IMR-90 (cell line): ENCODE data around the gene EMID1. TPM values are rescaled to one million over a fixed set of nuclear protein-coding genes. Genes with fewer than 3 reads are reported as not detected.

Experiments used
- ATAC-seq: fragments of 200-7000 bp; cut with Tn5 transposase; 2 replicates; pipeline ENCODE4 v1.9.1; 2020; ENCODE audit warnings: low read depth, mild to moderate bottlenecking, moderate library complexity
- BruUV-seq: library from RNA; stranded (reverse); fragments of 400-500 nt; replicated peaks from 2 replicates; lab custom pipeline; 2021; lab: Mats Ljungman, UMichigan
- CTCF ChIA-PET: fragments of 300-600 bp; formaldehyde crosslinking; extraction: SDS; loops from one replicate; lab custom pipeline; 2021; ENCODE audit warnings: antibody characterized with exemption; lab: Yijun Ruan, JAX
- POLR2A ChIA-PET: fragments of 300-600 bp; sonication (Branson Sonifier 250); formaldehyde crosslinking; loops from one replicate; lab custom pipeline; 2022; ENCODE audit warnings: antibody characterized with exemption; ENCODE audit not compliant: unreplicated experiment; lab: Charles Lee
- DNase-seq: peaks from one replicate; pipeline ENCODE4 v3.0.0; 2013
- H2AFZ ChIP-seq: replicated peaks from 2 replicates; pipeline ENCODE3; 2013; ENCODE audit warnings: low read length, mild to moderate bottlenecking; ENCODE audit not compliant: poor library complexity
- H2AK5ac ChIP-seq: 2 replicates; pipeline ENCODE4 v1.6.1; 2013; ENCODE audit warnings: low read depth, low read length, inconsistent platforms
- H2AK9ac ChIP-seq: replicated peaks from 2 replicates; pipeline ENCODE3; 2013; ENCODE audit warnings: mild to moderate bottlenecking, low read depth, low read length, moderate library complexity; ENCODE audit not compliant: poor library complexity
- H2BK120ac ChIP-seq: 2 replicates; pipeline ENCODE4 v1.6.1; 2013; ENCODE audit warnings: low read depth, low read length, inconsistent platforms
- H2BK15ac ChIP-seq: 3 replicates; pipeline ENCODE4 v1.6.1; 2013; ENCODE audit warnings: low read depth, low read length, inconsistent platforms
- H2BK20ac ChIP-seq: 2 replicates; pipeline ENCODE4 v1.6.1; 2013; ENCODE audit warnings: low read depth, mild to moderate bottlenecking, inconsistent platforms, low read length, moderate library complexity
- H2BK5ac ChIP-seq: 2 replicates; pipeline ENCODE4 v1.6.1; 2013; ENCODE audit warnings: mild to moderate bottlenecking, low read depth, low read length, inconsistent platforms; ENCODE audit not compliant: poor library complexity, severe bottlenecking
- H3K14ac ChIP-seq: replicated peaks from 2 replicates; pipeline ENCODE4 v1.6.1; 2013; ENCODE audit warnings: low read depth, low read length, inconsistent platforms
- H3K18ac ChIP-seq: 2 replicates; pipeline ENCODE4 v1.6.1; 2013; ENCODE audit warnings: low read depth, low read length, control low read depth
- H3K23ac ChIP-seq: 2 replicates; pipeline ENCODE4 v1.6.1; 2013; ENCODE audit warnings: low read depth, low read length, inconsistent platforms
- H3K27ac ChIP-seq: 2 replicates; pipeline ENCODE4 v1.5.1; 2013; ENCODE audit warnings: mild to moderate bottlenecking, control low read depth, low read length; ENCODE audit not compliant: insufficient read depth
- H3K27me3 ChIP-seq: 2 replicates; pipeline ENCODE4 v1.6.1; 2013; ENCODE audit warnings: low read length; ENCODE audit not compliant: control insufficient read depth, insufficient read depth
- H3K36me3 ChIP-seq: 2 replicates; pipeline ENCODE4 v1.6.1; 2013; ENCODE audit warnings: low read length, mixed read lengths; ENCODE audit not compliant: control insufficient read depth, insufficient read depth
- H3K4ac ChIP-seq: 2 replicates; pipeline ENCODE4 v1.6.1; 2013; ENCODE audit warnings: low read depth, low read length, inconsistent platforms
- H3K4me1 ChIP-seq: 2 replicates; pipeline ENCODE4 v1.6.1; 2013; ENCODE audit warnings: low read length, mixed read lengths; ENCODE audit not compliant: control insufficient read depth, insufficient read depth
- H3K4me2 ChIP-seq: 2 replicates; pipeline ENCODE4 v1.6.1; 2013; ENCODE audit warnings: low read depth, mild to moderate bottlenecking, control low read depth, low read length, moderate library complexity
- H3K4me3 ChIP-seq: 2 replicates; pipeline ENCODE4 v1.5.1; 2013; ENCODE audit warnings: low read depth, mild to moderate bottlenecking, control low read depth, low read length, moderate library complexity; ENCODE audit not compliant: insufficient read depth
- H3K56ac ChIP-seq: 2 replicates; pipeline ENCODE4 v1.6.1; 2013; ENCODE audit warnings: low read length, inconsistent platforms; ENCODE audit not compliant: insufficient read depth; ENCODE audit errors: extremely low read depth
- H3K79me1 ChIP-seq, 2 experiments: 2 replicates each; pipeline ENCODE4 v1.6.1; 2013; ENCODE audit warnings: low read length in 2 of 2, inconsistent platforms in 1 of 2, low read depth in 1 of 2
- H3K9ac ChIP-seq: 2 replicates; pipeline ENCODE4 v1.6.1; 2013; ENCODE audit warnings: low read depth, low read length, control low read depth
- H3K9me1 ChIP-seq: 2 replicates; pipeline ENCODE4 v1.6.1; 2013; ENCODE audit warnings: low read length, inconsistent platforms; ENCODE audit not compliant: insufficient read depth
- H3K9me3 ChIP-seq: 2 replicates; pipeline ENCODE4 v1.6.1; 2013; ENCODE audit warnings: low read length; ENCODE audit not compliant: control insufficient read depth, insufficient read depth
- H4K20me1 ChIP-seq: 2 replicates; pipeline ENCODE4 v1.6.1; 2013; ENCODE audit warnings: low read length, inconsistent platforms; ENCODE audit not compliant: insufficient read depth
- H4K5ac ChIP-seq: 2 replicates; pipeline ENCODE4 v1.6.1; 2013; ENCODE audit warnings: mild to moderate bottlenecking, low read depth, low read length, control low read depth
- H4K8ac ChIP-seq, 2 experiments: 2 replicates each; pipeline ENCODE4 v1.6.1; 2013; ENCODE audit warnings: low read depth in 2 of 2, low read length in 2 of 2, control low read depth in 1 of 2, inconsistent platforms in 1 of 2
- H4K91ac ChIP-seq: 2 replicates; pipeline ENCODE4 v1.6.1; 2013; ENCODE audit warnings: low read depth, low read length, inconsistent platforms; ENCODE audit not compliant: insufficient read depth
- BHLHE40 ChIP-seq: fragments of 150-350 bp; IDR thresholded peaks from 2 replicates; pipeline ENCODE4 v1.6.1; 2016; ENCODE audit warnings: mild to moderate bottlenecking, low read depth, low read length
- CHD1 ChIP-seq: IDR thresholded peaks from 2 replicates; pipeline ENCODE4 v1.6.1; 2012; ENCODE audit warnings: low read depth, low read length, improper control_type of control experiment
- FOS ChIP-seq: fragments of 150-350 bp; IDR thresholded peaks from 2 replicates; pipeline ENCODE4 v1.6.1; 2016; ENCODE audit warnings: low read depth, low read length
- MAFK ChIP-seq: IDR thresholded peaks from 2 replicates; pipeline ENCODE4 v1.6.1; 2012; ENCODE audit warnings: low read depth, low read length, improper control_type of control experiment
- MAZ ChIP-seq: IDR thresholded peaks from 2 replicates; pipeline ENCODE4 v1.6.1; 2012; ENCODE audit warnings: low read depth, mild to moderate bottlenecking, low read length, improper control_type of control experiment, moderate library complexity, borderline replicate concordance
- MXI1 ChIP-seq: IDR thresholded peaks from 2 replicates; pipeline ENCODE4 v1.6.1; 2012; ENCODE audit warnings: low read depth, mild to moderate bottlenecking, low read length, moderate library complexity, borderline replicate concordance
- NFE2L2 ChIP-seq: fragments of 150-350 bp; IDR thresholded peaks from 2 replicates; pipeline ENCODE4 v1.6.1; 2016; ENCODE audit warnings: low read depth, mild to moderate bottlenecking, low read length
- RAD21 ChIP-seq: IDR thresholded peaks from 2 replicates; pipeline ENCODE4 v1.6.1; 2012; ENCODE audit warnings: low read length, improper control_type of control experiment
- RCOR1 ChIP-seq: IDR thresholded peaks from 2 replicates; pipeline ENCODE4 v1.6.1; 2012; ENCODE audit warnings: mild to moderate bottlenecking, low read length, improper control_type of control experiment; ENCODE audit not compliant: insufficient replicate concordance
- SMC3 ChIP-seq: fragments of 150-350 bp; IDR thresholded peaks from 2 replicates; pipeline ENCODE4 v1.6.1; 2016; ENCODE audit warnings: low read depth, mild to moderate bottlenecking, antibody characterized with exemption, low read length, moderate library complexity
- WGBS, 2 experiments: methylation state at CpG; one replicate each; pipeline versions ENCODE4 v1.1.5 to v1.1.7; 2013; ENCODE audit warnings: missing lambda C conversion rate in 2 of 2; ENCODE audit not compliant: insufficient read length in 1 of 2; ENCODE audit errors: extremely low coverage in 2 of 2; 5-methylcytosine and 5-hydroxymethylcytosine counted together
- dilution Hi-C: fragments of 300-500 bp; cut with HindIII; formaldehyde crosslinking; loops from one replicate; pipeline ENCODE4 v1.14.3; 2018; ENCODE audit warnings: low sequenced_read_pairs; ENCODE audit not compliant: unreplicated experiment
- in situ Hi-C: fragments of 300-500 bp; cut with MboI; formaldehyde crosslinking; loops from 3 replicates; pipeline ENCODE4 v1.14.3; 2019; ENCODE audit warnings: low sequenced_read_pairs, inconsistent platforms, mixed read lengths
- intact Hi-C: fragments of 100-400 bp; cut with micrococcal nuclease; formaldehyde crosslinking; loops from 2 replicates; pipeline ENCODE4 v1.10.0; 2022
- polyA plus RNA-seq, 3 experiments: library from polyadenylated mRNA; depleted of rRNA; stranded (reverse); fragments of >200 nt; gene quantifications; 2 replicates each; pipeline ENCODE4 v1.2.3, GENCODE V29; 2012; ENCODE audit warnings: low replicate concordance in 1 of 3
- total RNA-seq: library from RNA; depleted of rRNA; stranded (reverse); fragments of >200 nt; gene quantifications from 2 replicates; pipeline ENCODE4 v1.2.3, GENCODE V29; 2012
- TF ChIP-seq, protein P1 (sequence below): conservative IDR thresholded peaks from 2 replicates; pipeline ENCODE4 v1.5.1; 2012; ENCODE audit warnings: mild to moderate bottlenecking, low read depth, low read length, improper control_type of control experiment

Gene EMID1
- total and polyA plus RNA-seq, 2 of the 4 experiments (the other 2 are of a cell fraction) = 0.54 to 1.3 TPM

GRCh38 chr22:29266564-29267461, 61.1 kb downstream of the EMID1 start:
- dilution Hi-C loops = no loop called here
- POLR2A ChIA-PET = interaction anchor here (0.6 kb wide), 1 partner anchor 214 kb away, joined by 3 read pairs; no protein-coding TSS in a partner anchor
- ATAC-seq = no peak

More at GRCh38 chr22:29266564-29267461, 61.1 kb downstream of the EMID1 start:
- no peaks in the 10 kb centered on the region for H3K27me3 ChIP-seq
- peak overlapping the region; percentile 71 for H3K18ac ChIP-seq
- H2AK5ac ChIP-seq = peak overlapping the region; percentile 99
- DNase-seq = peak; percentile 11
- H3K36me3 ChIP-seq = peaks cover 16% of the 10 kb centered on the region
- peak overlapping the region; percentile 98 for H3K27ac ChIP-seq
- no peak for TF ChIP-seq RAD21
- TF ChIP-seq RCOR1 = no peak
- TF ChIP-seq, protein P1, sequence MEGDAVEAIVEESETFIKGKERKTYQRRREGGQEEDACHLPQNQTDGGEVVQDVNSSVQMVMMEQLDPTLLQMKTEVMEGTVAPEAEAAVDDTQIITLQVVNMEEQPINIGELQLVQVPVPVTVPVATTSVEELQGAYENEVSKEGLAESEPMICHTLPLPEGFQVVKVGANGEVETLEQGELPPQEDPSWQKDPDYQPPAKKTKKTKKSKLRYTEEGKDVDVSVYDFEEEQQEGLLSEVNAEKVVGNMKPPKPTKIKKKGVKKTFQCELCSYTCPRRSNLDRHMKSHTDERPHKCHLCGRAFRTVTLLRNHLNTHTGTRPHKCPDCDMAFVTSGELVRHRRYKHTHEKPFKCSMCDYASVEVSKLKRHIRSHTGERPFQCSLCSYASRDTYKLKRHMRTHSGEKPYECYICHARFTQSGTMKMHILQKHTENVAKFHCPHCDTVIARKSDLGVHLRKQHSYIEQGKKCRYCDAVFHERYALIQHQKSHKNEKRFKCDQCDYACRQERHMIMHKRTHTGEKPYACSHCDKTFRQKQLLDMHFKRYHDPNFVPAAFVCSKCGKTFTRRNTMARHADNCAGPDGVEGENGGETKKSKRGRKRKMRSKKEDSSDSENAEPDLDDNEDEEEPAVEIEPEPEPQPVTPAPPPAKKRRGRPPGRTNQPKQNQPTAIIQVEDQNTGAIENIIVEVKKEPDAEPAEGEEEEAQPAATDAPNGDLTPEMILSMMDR = no peak
- TF ChIP-seq MAZ = no peak
- TF ChIP-seq SMC3 = no peak
- no peak for TF ChIP-seq NFE2L2
- TF ChIP-seq MXI1 = no peak
- no peak for TF ChIP-seq MAFK
- no peak for TF ChIP-seq BHLHE40
- no peak for TF ChIP-seq CHD1
- TF ChIP-seq FOS = no peak
- peaks cover 13% of the 10 kb centered on the region for H3K9me1 ChIP-seq
- peak overlapping the region; percentile 60 for H4K5ac ChIP-seq
- H4K91ac ChIP-seq = peak overlapping the region; percentile 93
- peak overlapping the region; percentile 99 for H3K14ac ChIP-seq
- H3K23ac ChIP-seq = peak overlapping the region; percentile 97
- H2BK5ac ChIP-seq = peak overlapping the region; percentile 99
- BruUV-seq = no TSS peak
- H3K79me1 ChIP-seq = peaks cover 15 to 43% of the 10 kb centered on the region in 2 experiments; a peak in 3 of 4 replicates
- H2BK20ac ChIP-seq = peak overlapping the region; percentile 62
- H3K56ac ChIP-seq = peak overlapping the region; percentile 96
- H2BK120ac ChIP-seq = peak overlapping the region; percentile 87
- peaks cover 17% of the 10 kb centered on the region for H3K4me1 ChIP-seq
- H3K4me2 ChIP-seq = peak overlapping the region; percentile 97
- peak overlapping the region; percentile 99 for H3K9ac ChIP-seq
- intact Hi-C loops = no loop called here
- H2AK9ac ChIP-seq = peak overlapping the region; percentile 100
- peak overlapping the region; percentile 75 for H3K4me3 ChIP-seq
- peak overlapping the region; percentile 100 for H2AFZ ChIP-seq
- no peaks in the 10 kb centered on the region for H3K9me3 ChIP-seq
- peak overlapping the region; percentile 66; the same call in 2 of the 3 replicates for H2BK15ac ChIP-seq
- 76% methylated on average over 2 of the region's 13 CpGs; no CpG with 5 or more reads in 1 of the 2 experiments for WGBS, 2 experiments
- in situ Hi-C loops = no loop called here
- peak overlapping the region; percentile 86 to 97 for H4K8ac ChIP-seq
- CTCF ChIA-PET = no interaction called here
- peaks cover 34% of the 10 kb centered on the region for H4K20me1 ChIP-seq
- H3K4ac ChIP-seq = peak overlapping the region; percentile 97
